GM12801 (cell line): Measurements from ENCODE around the gene SMG7.

Experiments
- TF ChIP-seq, protein P1 (sequence below): IDR thresholded peaks from one replicate; pipeline ENCODE4 v1.5.1; 2011; ENCODE audit warnings: control low read depth; ENCODE audit not compliant: insufficient read length; ENCODE audit errors: extremely low read depth

SMG7 gene

DNA sequence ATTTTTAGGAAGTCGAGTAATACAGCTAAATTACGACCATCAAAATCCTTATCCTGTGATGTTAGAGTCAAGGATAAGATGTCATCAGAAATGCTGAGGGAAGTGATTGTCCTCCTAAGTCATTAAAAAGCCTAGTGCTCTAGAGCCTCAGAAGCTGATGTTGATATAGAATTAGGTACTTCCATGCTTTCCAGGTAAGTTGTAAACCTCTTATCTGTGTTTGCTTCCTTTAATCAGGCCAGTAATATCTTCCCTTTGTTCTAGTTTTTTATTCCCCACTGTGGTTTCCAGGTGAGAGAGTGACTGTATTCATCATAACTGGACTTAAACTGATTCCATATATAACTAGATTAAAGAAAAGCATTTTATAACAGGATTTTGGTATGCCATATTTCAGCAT lies 44.4 kb downstream of the SMG7 start:
- TF ChIP-seq, protein P1, sequence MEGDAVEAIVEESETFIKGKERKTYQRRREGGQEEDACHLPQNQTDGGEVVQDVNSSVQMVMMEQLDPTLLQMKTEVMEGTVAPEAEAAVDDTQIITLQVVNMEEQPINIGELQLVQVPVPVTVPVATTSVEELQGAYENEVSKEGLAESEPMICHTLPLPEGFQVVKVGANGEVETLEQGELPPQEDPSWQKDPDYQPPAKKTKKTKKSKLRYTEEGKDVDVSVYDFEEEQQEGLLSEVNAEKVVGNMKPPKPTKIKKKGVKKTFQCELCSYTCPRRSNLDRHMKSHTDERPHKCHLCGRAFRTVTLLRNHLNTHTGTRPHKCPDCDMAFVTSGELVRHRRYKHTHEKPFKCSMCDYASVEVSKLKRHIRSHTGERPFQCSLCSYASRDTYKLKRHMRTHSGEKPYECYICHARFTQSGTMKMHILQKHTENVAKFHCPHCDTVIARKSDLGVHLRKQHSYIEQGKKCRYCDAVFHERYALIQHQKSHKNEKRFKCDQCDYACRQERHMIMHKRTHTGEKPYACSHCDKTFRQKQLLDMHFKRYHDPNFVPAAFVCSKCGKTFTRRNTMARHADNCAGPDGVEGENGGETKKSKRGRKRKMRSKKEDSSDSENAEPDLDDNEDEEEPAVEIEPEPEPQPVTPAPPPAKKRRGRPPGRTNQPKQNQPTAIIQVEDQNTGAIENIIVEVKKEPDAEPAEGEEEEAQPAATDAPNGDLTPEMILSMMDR: no peak

DNA sequence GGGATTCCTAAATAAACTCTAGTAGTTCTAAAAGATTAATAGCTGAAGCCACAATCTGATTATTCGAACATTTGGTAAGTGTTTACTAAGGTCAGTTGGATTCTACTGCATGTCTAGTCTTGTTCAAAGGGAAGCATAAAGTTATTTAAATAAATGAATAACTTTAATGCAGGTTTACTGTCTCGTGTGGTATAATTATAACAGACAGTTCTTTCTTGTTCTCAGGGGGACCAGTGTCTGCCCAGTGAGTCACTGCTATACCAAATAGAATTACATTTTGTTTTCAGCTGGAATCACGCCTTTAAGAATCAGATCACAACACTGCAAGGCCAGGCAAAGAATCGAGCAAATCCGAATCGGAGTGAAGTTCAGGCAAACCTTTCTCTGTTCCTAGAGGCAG lies 45.1 kb downstream of the SMG7 start:
- TF ChIP-seq, protein P1: no peak

DNA sequence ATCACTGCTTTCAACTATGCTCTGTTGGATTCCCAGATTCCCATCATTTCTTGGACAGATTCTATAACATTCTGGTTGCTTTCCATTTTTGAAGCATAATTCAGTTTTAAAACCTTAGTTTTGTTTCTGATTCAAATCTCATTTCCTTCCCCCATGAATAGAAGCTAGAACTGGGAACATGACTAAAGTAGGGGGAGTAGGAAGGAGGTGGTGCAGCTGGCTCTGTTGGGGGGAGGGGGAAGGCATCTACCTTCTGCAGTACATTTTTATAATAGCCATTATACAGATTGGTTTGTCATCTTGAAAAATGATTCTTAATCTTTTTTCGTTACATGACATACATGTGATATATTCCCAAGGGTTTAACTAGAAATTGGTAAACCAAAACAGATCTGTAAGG lies 48.1 kb downstream of the SMG7 start:
- TF ChIP-seq, protein P1: no peak

DNA sequence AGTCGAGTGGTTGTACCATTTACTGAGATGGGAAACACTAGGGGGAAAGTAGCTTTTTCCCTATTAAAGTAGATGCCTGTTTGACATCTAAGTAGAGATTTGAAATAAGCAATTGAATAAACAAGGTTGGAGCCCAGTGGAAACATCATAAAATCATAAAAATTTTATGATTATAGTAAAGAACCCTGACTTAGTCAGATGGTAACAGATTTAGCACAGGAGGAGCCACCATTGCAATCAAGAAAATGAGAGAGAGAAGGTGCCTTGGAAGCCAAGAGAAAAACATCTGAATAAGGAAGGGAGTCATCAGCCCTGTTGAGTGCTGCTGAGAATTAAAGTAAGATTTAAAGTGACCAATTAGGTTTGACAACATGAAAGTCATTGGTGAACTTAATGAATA lies 49.8 kb downstream of the SMG7 start:
- TF ChIP-seq, protein P1: no peak

DNA sequence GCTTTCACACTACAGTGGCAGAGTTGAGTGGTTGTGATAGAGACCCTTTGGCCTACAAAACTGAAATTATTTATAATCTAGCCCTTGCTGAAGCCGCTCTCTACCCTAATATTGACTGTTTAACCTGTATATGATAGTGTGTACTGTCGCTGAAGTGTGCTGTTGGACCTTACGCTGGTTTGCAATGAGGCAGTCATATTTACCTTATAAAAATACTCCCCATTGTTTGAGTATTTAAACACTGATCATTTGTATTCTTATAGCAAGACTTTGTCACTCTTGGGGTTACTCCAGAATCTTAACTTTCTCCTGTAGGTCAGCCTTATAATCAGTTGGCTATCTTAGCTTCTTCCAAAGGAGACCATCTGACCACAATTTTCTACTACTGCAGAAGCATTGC lies 56.3 kb downstream of the SMG7 start:
- TF ChIP-seq, protein P1: no peak

DNA sequence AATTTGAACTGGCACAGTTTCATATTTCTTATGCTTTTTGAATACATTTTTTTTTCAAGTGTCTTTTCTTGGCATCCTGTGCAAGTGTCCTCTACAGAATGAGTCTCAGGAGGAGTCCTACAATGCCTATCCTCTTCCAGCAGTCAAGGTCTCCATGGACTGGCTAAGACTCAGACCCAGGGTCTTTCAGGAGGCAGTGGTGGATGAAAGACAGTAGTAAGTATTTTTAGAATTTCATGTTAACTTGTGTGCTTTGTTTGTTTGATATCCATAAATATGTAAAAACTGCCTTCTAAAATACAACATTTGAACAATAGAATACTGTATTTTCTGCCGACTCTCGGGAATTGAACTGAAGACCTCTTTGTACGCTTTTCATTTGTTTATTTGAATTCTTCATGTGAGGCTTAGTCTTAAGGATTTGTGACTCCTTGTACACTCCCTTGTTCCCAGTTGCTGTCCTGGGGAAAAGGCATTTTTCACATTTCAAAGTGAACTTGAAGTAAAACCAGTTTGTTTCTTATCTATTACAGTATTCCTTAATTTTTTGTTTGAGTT lies 61.4 kb downstream of the SMG7 start:
- TF ChIP-seq, protein P1: no peak

DNA sequence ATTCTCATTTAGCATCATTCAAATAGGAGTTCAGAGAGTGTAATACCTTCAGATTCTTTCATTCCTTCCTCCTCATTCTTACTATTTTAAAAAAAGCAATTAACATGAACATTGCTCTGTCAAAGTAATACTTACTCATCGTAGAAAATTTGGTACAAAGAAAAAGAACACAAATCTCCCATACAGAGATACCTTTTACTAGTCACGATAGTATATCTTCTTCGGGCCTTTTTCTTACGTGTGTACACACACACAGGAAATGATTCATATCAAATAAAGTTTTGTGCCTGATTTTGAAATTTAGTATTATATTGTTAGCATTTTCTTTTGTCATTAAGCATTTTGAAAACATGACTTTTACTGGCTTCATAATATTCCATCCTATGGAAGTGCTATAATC lies 65.1 kb downstream of the SMG7 start:
- TF ChIP-seq, protein P1: no peak
